Activated CD4-positive, alpha-beta T cell treated with anti-CD3 and anti-CD28 coated beads, Interleukin-2, amount 50 U/mL, for 24 hours (primary cell): Measurements from ENCODE around the gene DPP6.

Source experiments
- DNase-seq, 2 donors: peaks; one replicate each; pipeline ENCODE4 v3.0.0-alpha.2; 2020; ENCODE audit warnings: low read depth in 1 of 2, low spot score in 1 of 2

DPP6 gene

GRCh38 chr7:154512121-154512833 lies 460.1 kb downstream of the DPP6 start:
- DNase-seq = no peak

DNA sequence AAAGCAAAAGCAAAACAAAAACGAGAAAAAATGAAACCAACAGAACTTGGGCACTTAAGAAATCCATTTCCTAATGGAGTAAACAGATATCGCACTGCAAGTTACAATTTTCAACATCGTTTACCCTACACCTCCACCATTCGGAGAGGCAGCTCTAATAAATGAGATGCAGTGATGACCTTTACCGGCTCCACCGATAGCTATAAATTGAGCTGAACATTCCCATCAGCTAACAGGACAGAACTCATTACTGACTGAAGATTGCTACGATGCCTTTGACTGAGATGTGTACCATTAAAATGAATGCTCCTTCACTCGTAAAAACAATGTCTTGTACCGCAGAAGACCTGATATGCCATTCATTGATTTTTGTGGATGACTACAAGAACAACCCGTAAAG lies 465.6 kb downstream of the DPP6 start:
- DNase-seq = no peak

- DNase-seq = no peak
Measured at GRCh38 chr7:154519229-154519628, 467.0 kb downstream of the DPP6 start.

DNA sequence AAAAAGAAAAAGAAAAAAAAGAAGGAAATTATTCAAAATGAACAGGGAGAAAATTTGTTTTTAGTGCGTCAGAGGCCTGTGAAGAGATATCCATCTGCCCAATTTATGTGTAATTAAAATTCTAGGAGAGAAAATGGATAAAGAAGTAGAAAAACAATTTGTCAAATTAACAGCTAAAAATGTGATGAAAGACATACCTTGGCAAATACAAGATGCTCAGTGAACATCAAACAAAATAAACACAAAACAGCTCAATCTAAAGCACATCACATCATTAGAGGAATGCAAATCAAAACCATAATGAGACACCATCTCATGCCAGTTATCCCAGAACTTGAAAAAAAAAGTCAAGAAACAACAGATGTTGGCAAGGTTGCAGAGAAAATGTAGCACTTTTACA lies 477.9 kb downstream of the DPP6 start:
- no peak for DNase-seq

- DNase-seq = no peak
Measured at GRCh38 chr7:154532771-154533170, 480.6 kb downstream of the DPP6 start.

- no peak for DNase-seq
Measured at GRCh38 chr7:154540596-154540995, 488.4 kb downstream of the DPP6 start.

GRCh38 chr7:154541606-154542005 lies 489.4 kb downstream of the DPP6 start:
- no peak for DNase-seq

DNA sequence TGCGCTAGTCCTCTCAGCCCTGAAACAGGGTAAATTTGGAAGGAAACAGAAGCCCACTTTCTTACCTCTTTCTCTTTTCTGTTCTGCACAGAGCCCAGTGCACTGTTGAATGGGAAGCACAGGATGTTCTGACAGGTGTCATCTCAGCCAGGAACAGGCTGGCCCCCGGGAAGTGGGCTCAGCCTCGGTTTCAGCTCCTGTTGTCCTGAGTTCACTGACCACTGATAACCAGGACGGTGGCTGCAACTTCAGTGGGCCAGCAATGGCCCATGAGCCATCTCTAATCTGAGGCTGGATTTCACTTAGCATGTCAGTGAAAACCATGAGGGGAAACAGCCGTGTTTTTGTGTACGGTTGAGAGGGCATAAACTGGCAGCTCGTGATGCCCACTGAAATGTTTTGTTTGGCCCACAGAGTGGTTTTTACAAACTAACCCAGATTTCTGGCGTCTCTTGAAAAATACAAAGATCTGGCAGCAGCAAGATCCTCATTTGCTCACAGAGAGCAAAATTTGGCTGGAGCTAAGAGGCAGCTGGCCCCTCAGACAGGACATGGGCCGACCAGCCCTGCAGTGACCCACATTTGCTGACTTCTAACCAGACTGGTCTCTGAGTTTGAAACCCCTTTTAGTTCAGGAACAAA lies 494.9 kb downstream of the DPP6 start:
- no peak for DNase-seq

- DNase-seq = no peak
Measured at GRCh38 chr7:154553711-154554265, 501.6 kb downstream of the DPP6 start.

GRCh38 chr7:154559454-154559853 lies 507.3 kb downstream of the DPP6 start:
- no peak for DNase-seq

GRCh38 chr7:154564676-154565075 lies 512.5 kb downstream of the DPP6 start:
- no peak for DNase-seq

- no peak for DNase-seq
Measured at GRCh38 chr7:154566877-154567276, 514.7 kb downstream of the DPP6 start.

- DNase-seq = no peak
Measured at GRCh38 chr7:154568346-154568745, 516.1 kb downstream of the DPP6 start.

- no peak for DNase-seq
Measured at GRCh38 chr7:154569916-154570315, 517.7 kb downstream of the DPP6 start.

DNA sequence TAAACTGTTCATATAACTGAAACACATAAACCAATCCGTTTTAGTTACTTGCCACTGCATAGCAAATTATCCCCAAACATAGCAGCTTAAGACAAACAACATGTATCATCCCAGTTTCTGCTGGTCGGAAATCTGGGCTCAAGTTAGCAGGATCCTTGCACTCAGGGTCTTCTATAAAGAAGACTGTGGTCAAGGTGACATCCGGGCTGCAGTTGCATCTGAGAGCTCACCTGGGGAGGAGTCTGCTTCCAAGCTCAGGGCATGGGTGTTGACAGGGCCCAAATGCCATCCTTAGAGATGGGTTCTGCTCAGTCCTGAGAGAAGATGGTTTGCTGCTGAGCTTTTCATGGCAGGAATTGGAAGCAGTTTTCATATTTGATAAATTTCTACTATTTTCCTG lies 519.6 kb downstream of the DPP6 start:
- DNase-seq = no peak

GRCh38 chr7:154574235-154574634 lies 522.0 kb downstream of the DPP6 start:
- no peak for DNase-seq

- DNase-seq = no peak
Measured at GRCh38 chr7:154575497-154575896, 523.3 kb downstream of the DPP6 start.

DNA sequence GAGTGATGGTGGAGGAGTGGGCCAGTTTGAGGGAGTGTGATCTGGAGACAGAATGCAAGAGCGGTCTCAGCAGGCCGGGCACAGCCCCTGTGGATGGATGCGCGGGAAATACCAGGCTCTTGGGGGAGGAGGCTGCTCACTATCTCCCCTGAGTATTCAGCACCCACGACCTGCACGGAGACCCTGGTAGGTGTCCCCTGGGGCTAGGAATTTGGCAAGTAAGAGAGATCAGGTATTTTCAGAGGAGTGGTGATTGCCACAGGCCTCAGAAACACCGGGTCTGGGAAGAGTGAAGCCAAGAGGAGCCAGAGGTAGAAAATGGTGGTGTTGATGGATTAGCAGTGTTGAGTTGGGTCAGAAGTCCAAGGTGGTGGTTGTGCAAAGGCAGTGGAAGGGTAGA lies 524.4 kb downstream of the DPP6 start:
- no peak for DNase-seq

DNA sequence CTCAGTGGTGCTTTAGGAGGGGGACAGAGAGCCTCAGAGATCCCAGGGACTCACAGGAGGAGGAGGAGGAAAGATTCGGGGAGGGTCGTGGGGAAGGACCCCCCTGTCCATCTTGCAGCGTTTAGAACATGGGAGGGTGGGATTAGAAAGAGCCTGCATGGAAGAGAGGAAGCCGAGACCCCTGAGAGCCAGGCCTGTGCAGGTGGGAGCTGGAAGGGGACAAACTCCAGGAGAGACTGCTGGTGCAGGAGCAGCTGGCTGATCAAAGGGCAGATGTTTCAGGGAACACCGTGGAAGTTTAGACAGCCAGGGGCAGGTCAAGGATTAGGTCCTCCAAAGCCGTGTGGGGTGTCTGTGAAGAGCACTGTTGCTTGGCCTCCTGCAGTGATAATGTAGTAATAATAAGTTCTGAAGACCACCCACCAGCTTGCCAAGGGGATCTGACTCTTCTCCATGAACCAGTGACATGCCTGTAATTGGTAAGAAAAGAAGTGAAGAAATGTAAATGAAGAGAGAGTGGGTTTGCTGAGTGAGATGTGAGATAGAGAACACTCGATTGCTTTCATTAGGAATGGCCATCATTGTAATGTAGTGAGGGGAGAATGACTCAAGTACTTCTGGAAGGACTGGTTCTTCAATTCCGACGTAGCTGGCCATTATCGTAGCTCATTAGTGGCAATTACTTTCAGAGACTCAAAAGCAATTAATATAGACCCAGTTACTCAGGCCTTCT lies 525.1 kb downstream of the DPP6 start:
- no peak for DNase-seq

DNA sequence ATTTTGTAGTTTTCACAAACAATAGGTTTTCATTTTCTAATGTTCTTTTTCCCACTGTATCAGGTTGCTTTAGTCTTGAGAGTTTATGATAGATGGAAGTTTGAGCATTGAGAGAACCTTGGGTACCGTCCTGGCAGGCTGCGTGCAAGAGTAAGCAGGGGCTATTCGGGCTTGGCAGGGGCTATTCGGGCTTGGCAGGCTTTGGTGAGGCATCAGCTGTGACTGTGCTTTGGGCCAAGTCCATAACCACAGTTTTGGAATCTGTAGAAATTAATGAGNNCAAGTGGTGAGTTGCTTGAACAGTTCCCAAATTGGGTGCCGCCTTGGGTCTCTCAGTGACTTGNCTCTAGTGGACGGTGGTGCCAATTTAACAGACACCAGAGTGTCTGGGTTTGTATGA lies 526.1 kb downstream of the DPP6 start:
- DNase-seq = no peak

- no peak for DNase-seq
Measured at GRCh38 chr7:154579711-154580110, 527.5 kb downstream of the DPP6 start.

DNA sequence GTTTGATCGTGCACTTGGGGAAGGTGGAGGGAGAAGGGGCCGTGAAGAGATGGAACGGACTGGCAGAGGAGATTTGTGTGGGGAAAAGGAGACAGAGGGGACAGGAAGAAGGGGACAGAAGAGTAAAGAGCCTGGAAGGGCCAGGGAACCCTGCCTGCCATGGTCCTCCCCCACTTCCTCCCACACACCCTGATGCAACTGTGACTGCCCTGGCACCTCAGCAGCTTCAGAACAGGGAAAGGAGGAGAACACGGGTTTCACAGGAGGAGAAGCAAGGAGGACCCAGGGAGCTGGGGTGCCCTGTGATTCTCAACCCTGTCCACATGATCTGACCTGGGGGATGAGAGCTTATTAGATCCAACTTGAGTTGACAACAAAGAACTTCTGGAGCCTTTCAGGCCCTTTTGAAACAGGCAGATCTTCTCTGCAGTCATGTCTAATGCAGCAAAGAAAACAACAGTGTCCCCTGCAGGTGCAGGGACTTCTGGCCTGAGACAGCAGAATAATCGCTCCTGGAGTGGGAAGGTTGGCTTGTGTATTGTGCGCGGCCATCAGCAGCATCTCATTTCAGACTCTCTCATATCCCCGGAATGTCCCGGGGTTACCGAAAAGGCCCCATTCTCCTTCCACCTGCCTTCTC lies 529.2 kb downstream of the DPP6 start:
- no peak for DNase-seq
